HG02970 (cell line): ENCODE data around the gene SLC7A6.

Experiments used
- ATAC-seq: cut with Tn5 transposase; IDR thresholded peaks from one replicate; pipeline ENCODE4 v1.9.1; 2021; ENCODE audit warnings: mild to moderate bottlenecking, moderate library complexity, moderate number of reproducible peaks; ENCODE audit not compliant: unreplicated experiment, low FRiP score

Gene SLC7A6

GRCh38 chr16:68338326-68339119 is 74.2 kb downstream of the SLC7A6 start:
- no peak for ATAC-seq

GRCh38 chr16:68339214-68339613 is 74.9 kb downstream of the SLC7A6 start:
- ATAC-seq = no peak

GRCh38 chr16:68342620-68343019 is 78.3 kb downstream of the SLC7A6 start:
- ATAC-seq = no peak

- ATAC-seq = no peak
These were observed 78.8 kb downstream of the SLC7A6 start for GRCh38 chr16:68343137-68343536.

GRCh38 chr16:68344252-68344651 is 79.9 kb downstream of the SLC7A6 start:
- no peak for ATAC-seq

DNA sequence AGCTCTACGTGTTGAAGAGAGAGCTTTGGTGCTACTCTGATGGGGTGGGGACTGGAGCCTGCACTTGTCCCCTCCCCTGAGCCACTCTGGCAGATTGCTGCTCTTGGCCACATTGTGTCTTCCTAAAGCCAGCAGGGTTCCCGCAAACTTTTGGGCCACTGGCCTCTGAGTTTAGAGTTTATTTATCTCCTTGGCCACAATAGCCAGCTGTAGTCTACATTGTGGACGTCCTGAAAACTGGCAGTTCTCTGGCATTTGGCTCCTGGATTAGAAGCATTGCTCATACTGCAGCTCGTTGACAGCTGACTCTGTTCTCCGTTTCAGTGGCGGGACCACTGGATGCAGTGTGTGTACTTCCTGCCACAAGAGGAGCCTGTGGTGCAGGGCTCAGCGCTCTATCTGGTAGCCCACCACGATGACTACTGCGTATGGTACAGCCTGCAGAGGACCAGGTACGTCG is 81.1 kb downstream of the SLC7A6 start:
- no peak for ATAC-seq

DNA sequence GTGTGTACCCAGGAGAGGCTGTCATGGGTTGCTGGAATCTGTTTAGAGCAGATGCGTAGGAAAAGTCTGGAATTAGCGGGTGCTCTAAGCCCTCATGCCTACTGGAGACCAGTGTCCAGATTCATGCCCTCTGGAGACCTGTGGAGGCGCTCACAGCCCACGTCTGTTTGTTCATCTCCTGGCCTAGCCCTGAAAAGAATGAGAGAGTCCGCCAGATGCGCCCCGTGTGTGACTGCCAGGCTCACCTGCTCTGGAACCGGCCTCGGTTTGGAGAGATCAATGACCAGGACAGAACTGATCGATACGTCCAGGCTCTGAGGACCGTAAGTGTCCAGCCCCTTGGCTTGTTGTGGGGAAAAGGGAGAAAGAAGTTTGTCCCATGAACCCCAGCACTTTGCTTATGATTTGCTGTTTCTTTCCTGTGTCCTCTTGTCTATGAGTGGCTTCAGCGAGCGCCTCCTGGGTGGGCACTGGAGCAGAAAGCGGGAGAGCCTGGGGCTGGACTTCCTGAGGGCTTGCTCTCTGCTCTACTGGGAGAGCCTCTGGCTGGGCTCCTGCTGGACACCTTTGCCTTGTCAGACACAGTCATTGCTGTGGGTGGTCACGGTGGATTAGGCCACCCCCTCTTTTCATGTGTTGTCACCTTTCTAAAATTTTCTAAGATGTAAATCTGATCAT is 81.8 kb downstream of the SLC7A6 start:
- no peak for ATAC-seq

- no peak for ATAC-seq
These were observed 82.7 kb downstream of the SLC7A6 start for GRCh38 chr16:68346892-68347480.

GRCh38 chr16:68347605-68348004 is 83.3 kb downstream of the SLC7A6 start:
- ATAC-seq = no peak

DNA sequence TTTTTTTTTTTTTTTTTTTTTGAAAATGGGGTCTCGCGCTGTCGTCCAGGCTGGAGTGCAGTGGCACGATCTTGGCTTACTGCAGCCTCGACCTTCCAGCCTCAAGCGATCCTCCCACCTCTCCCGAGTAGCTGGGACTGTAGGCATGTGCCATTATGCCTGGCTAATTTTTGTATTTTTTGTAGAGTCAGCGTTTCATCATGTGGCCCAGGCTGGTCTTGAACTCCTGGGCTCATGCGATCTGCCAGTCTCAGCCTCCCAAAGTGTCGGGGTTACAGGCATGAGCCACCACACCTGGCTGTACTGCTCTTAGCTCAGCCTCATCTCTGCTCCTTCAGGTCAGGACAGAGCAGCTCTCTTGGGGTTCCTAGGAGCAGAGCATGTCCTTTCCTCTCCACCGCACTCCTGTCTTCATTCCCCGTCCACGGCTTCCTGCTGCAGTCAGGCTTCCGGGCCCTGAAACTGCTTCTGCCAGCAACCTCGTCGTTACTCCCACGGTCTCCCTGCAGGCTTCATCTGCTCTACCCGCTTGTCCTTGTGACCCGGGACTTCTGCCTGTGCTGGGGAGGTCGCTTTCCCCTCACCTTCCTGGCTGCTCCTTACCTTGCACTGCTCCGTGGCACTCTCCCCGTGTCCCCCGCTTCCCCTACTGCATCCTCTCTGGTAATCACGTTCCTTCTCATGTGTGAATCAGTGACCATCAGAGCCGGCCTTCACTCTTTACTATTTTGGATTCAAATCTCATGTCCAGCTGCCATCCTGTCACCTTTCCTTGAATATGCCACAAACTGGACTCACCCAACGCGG is 84.5 kb downstream of the SLC7A6 start:
- no peak for ATAC-seq

GRCh38 chr16:68349838-68350410 is 85.6 kb downstream of the SLC7A6 start:
- no peak for ATAC-seq

- ATAC-seq = no peak
These were observed 86.6 kb downstream of the SLC7A6 start for GRCh38 chr16:68350813-68351350.
